Measurements from ENCODE around the gene COA7.

The COA7 gene

DNA sequence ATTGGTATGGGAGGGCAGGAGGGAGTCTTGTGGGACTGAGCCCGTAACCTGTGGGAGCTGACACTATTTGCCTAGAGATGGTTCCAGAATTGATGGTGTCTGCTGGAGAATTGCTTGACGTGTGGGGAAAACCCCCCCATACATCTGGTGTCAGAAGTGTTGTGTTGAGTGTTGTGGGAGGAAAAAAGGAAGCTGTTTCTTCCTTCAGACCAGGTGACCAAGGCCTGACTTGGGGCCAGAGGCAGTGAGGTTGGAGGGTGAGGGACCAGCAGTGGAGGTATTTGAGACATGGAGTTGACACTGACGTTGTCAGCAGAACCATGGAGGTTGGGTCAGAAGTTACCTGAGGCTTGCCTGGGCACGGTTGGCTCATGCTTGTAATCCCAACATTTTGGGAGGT lies 56.8 kb downstream of the COA7 start:
- H3K4me3 ChIP-seq (ENCODE audit: low read depth, low read length), result no peak overlapping the region
- DNase-seq (ENCODE audit: low read depth), result no peak
- in situ Hi-C loops (cut with HindIII; ENCODE audit: low sequenced_read_pairs), result no loop called here
- TF ChIP-seq, protein P1, sequence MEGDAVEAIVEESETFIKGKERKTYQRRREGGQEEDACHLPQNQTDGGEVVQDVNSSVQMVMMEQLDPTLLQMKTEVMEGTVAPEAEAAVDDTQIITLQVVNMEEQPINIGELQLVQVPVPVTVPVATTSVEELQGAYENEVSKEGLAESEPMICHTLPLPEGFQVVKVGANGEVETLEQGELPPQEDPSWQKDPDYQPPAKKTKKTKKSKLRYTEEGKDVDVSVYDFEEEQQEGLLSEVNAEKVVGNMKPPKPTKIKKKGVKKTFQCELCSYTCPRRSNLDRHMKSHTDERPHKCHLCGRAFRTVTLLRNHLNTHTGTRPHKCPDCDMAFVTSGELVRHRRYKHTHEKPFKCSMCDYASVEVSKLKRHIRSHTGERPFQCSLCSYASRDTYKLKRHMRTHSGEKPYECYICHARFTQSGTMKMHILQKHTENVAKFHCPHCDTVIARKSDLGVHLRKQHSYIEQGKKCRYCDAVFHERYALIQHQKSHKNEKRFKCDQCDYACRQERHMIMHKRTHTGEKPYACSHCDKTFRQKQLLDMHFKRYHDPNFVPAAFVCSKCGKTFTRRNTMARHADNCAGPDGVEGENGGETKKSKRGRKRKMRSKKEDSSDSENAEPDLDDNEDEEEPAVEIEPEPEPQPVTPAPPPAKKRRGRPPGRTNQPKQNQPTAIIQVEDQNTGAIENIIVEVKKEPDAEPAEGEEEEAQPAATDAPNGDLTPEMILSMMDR (IDR thresholded peaks at IDR 0.05; ENCODE audit: low read depth, low read length, missing control alignments), result no peak

DNA sequence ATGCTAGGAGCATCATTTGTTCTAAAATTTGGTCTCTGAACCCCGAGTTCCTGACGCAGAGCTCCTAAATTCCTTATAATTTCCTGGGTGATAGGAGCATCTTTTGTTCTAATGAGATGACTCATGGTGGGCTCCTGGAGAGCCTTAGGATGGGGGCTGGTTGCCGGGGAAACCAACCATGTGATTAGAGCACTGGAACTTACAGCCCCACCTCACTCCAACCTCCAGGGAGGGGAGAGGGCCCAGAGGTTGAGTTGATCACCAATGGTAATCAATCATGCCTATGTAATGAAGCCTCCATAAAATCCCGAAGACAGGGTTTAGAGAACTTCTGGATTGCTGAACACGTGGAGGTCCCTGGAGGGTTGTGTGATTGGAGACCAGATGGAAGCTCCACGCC lies 57.5 kb downstream of the COA7 start:
- no peak for DNase-seq (ENCODE audit: low read depth)
- TF ChIP-seq, protein P1 (IDR thresholded peaks at IDR 0.05; ENCODE audit: low read depth, low read length, missing control alignments), result no peak
- H3K4me3 ChIP-seq (ENCODE audit: low read depth, low read length), result no peak overlapping the region
- in situ Hi-C loops (cut with HindIII; ENCODE audit: low sequenced_read_pairs), result no loop called here

DNA sequence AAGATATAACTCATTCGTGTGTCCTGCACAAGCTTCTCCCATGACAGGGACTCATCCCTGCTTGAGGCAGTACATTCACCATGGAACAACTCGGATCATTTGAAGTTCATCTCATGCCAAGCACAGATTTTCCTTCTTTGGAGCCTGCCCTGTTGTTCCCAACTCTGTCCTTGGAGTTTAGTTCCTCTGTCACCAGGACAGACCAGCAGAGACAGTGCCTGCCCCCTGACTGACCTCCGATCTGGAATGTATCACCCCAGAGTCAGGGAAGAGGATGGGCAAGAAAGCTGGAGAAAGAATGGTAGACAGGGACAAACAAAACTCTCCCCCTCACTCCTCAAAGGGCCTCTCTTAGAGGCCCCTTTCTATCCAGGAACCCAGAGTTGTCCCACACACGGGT lies 60.2 kb downstream of the COA7 start:
- TF ChIP-seq, protein P1 (IDR thresholded peaks at IDR 0.05; ENCODE audit: low read depth, low read length, missing control alignments), result no peak
- no peak for DNase-seq (ENCODE audit: low read depth)
- in situ Hi-C loops (cut with HindIII; ENCODE audit: low sequenced_read_pairs), result no loop called here
- no peak overlapping the region for H3K4me3 ChIP-seq (ENCODE audit: low read depth, low read length)

DNA sequence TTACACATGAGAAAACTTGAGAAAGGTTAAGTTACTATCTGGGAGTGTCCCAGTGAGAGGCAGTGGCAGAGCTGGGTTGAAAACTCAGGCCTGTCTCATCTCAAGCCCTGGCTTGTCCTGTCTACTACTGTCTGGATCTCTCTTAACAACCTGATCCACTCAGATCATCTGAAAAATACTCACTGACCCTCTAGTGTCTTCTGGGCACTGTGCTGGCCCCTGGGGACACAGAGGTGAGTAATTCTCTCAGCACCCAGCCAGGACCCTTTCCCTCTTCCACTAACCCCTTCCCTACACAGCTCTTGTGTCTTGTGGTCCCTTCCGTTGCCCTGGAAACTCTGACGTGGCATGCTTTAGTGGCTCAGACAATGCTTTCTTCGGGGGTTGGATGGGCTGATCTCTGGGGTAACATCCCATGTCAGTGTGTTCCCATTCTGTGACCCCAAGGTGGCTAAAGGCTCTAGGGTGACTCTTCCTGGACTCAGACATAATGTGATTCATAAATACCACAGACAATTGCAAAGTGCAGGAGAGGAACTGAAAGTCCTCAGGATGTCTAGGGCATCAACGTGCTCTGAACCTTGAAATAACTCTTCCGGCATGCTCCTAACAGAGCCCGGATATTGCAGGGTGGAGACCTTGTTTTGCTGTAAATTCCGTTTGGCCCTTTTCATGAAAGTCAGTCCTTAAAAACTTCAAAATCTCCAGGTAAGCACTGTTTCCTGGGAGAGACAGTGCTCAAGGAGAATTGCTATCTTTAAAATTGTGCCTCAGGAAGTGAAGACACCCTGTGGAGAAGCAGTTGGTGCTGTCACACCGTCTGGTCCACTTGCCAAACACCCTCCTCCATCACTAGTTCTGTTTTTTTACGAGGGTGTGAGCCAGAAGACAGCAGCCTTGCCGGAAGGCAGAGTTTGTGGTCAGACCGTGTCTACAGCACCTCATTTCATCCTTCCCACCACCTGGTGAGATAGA lies 61.1 kb downstream of the COA7 start:
- H3K4me3 ChIP-seq (ENCODE audit: low read depth, low read length), result no peak overlapping the region
- DNase-seq (ENCODE audit: low read depth), result no peak
- TF ChIP-seq, protein P1 (IDR thresholded peaks at IDR 0.05; ENCODE audit: low read depth, low read length, missing control alignments), result no peak
- in situ Hi-C loops (cut with HindIII; ENCODE audit: low sequenced_read_pairs), result no loop called here

DNA sequence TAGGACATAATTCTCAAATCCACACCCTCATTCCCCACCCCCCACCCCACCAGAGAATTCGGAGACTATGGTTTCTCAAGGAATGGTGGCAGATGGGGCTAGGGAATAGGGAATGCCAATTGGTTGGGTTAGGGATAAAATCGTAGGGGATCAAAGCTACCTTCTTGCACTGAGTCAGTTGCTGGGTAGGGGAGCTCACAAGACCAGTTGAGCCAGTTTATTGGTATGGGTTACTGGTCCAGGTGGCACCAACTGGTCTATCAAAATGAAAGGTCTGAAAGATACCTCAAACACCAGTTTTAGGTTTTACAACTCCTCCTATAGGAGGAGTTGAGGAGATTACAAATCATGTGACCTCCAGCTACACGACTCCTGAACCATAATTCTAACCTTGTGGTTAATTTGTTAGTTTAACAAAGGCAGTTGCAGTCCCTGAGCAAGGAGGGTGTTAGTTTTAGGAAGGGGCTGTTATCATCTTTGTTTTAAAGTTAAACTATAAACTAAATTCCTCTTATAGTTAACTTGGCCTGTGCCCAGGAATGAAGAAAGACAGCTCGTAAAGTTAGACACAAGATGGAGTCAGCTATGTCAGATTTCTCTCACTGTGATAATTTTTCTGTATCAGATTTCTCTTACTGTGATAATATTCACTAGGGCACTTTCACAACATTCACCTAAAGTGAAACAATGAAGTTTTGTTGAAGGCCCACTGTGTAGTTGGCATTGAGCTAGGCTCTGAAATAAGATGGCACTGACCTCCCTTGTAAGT lies 62.6 kb downstream of the COA7 start:
- no peak for DNase-seq (ENCODE audit: low read depth)
- H3K4me3 ChIP-seq (ENCODE audit: low read depth, low read length), result no peak overlapping the region
- in situ Hi-C loops (cut with HindIII; ENCODE audit: low sequenced_read_pairs), result no loop called here
- TF ChIP-seq, protein P1 (IDR thresholded peaks at IDR 0.05; ENCODE audit: low read depth, low read length, missing control alignments), result no peak
